Subcutaneous adipose tissue (tissue), 4 donors: Measurements from ENCODE around the gene KRT16. TPM values are rescaled to one million over a fixed set of nuclear protein-coding genes. Genes with fewer than 3 reads are reported as not detected.

Source experiments
- total RNA-seq, 4 donors: library from RNA; depleted of rRNA; stranded (reverse); fragments of >200 nt; gene quantifications; one replicate each; pipeline ENCODE4 v1.1.0, GENCODE V29; 2016
- TF ChIP-seq, protein P1 (sequence below): fragments of 450-650 bp; IDR thresholded peaks from one replicate; pipeline ENCODE4 v1.5.1; 2016; ENCODE audit warnings: low read depth, mild to moderate bottlenecking, control low read depth, antibody characterized with exemption, moderate library complexity

Gene KRT16
- total RNA-seq, 4 donors from 2014 or later = 7.5 to 42.0 (median 30.4) TPM; not detected in 1

DNA sequence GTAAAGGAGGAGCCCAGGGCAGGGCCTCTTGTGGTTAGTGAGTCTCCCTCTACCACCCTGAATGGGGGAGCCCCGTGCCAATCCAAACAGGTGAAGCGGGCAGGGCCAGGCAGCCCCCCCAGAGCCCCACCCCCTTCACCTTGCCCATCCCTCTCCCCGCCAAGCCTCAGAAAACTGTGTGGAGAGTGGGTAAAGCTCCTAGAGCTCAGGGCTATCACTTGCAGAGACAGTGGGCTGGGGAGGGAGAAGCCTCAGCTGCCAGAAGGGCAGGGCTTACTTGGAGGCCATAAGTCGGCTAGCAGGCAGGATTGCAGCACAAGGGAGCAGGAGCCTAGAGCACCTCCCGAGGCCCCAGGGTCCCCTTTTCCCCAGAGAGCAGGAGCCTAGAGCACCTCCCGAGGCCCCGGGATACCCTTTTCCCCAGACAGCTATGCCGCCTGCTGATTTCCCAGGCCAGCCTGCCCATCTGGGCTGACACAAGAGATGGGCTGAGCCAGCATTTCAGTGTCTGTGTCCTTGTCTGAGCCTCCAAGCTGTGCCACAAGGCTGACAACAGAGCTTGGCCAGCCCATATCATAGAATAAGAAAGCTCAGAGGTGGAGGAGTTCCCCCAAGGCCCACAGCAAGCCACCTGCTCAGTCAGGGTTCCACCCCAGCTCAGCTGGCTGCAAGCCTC is 19.1 kb downstream of the KRT16 start:
- TF ChIP-seq, protein P1, sequence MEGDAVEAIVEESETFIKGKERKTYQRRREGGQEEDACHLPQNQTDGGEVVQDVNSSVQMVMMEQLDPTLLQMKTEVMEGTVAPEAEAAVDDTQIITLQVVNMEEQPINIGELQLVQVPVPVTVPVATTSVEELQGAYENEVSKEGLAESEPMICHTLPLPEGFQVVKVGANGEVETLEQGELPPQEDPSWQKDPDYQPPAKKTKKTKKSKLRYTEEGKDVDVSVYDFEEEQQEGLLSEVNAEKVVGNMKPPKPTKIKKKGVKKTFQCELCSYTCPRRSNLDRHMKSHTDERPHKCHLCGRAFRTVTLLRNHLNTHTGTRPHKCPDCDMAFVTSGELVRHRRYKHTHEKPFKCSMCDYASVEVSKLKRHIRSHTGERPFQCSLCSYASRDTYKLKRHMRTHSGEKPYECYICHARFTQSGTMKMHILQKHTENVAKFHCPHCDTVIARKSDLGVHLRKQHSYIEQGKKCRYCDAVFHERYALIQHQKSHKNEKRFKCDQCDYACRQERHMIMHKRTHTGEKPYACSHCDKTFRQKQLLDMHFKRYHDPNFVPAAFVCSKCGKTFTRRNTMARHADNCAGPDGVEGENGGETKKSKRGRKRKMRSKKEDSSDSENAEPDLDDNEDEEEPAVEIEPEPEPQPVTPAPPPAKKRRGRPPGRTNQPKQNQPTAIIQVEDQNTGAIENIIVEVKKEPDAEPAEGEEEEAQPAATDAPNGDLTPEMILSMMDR = no peak

DNA sequence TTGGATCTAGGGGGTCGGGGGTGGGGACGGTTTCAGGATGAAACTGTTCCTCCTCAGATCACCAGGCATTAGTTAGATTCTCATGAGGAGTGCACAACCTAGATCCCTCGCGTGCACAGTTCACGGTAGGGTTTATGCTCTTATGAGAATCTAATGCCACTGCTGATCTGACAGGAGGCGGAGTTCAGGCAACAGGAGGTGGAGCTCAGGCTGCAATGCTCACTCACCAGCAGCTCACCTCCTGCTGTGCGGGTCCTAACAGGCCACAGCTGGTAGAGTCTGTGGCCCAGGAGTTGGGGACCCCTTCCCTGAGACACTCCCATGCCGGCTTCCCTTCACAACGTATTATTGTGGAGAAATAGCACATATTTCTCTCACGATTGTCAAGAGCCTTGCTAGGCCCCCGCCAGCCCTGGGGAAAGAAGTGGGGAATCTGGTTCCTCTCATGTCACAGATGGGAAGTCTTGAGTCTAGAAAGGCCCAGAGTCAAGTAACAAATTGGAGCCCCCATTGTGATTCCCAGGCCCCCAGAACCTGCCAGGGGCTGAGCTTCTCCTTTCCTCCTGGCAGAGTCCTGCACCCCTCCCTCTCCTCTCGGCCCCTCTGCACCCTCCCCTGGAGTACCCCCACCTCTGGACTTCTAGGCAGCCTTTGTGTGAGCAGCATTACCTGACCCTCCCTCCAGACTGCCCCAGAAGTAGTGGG is 19.8 kb downstream of the KRT16 start:
- TF ChIP-seq, protein P1 = no peak

DNA sequence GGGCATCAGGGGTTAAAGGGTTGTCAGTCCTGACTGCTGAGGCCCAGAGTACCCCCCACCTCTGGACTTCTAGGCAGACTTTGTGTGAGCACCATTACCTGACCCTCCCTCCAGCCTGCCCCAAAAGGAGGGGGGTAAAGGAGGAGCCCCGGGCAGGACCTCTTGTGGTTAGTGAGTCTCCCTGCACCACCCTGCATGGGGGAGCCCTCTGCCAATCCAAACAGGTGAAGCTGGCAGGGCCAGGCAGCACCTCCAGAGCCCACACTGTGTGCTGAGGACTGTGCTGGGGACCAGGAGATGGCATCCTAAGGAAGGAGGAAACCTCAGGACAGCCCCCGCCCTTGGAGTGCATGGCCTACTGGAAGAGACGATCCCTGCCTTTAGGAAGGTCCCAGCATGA is 23.3 kb downstream of the KRT16 start:
- TF ChIP-seq, protein P1 = no peak

DNA sequence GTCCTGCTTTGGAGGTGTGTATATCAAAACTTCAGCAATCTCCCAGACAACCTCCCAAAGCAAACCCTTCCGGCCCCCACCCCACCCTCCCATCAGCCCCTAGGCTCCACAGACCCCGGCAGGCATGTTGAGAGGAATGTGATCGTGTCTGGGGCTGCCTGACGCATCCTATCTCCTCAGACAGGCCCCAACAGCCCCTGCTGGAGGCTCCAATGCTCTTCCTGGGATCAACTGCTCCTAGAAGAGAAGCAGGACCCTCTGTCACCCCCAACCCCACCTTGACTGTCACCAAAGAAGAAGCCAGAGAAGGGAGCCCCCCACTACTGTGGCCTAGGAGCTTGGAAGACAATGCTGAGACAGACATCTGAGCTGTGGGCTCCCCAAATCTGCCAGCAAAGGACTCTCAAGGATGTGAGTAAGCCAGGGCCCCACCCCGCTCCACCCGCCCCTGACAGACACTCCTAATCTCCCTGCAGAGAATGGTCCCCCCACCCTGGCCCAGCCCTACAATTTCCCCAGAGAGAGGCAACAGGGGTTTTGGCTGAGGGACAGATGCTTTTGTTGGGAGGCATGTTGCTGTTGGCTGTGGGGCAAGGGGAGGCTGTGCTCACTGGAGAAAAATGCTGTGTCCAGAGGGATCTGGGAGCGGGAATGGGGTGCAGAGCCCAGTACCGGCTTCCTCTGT is 24.3 kb downstream of the KRT16 start:
- TF ChIP-seq, protein P1 = no peak

DNA sequence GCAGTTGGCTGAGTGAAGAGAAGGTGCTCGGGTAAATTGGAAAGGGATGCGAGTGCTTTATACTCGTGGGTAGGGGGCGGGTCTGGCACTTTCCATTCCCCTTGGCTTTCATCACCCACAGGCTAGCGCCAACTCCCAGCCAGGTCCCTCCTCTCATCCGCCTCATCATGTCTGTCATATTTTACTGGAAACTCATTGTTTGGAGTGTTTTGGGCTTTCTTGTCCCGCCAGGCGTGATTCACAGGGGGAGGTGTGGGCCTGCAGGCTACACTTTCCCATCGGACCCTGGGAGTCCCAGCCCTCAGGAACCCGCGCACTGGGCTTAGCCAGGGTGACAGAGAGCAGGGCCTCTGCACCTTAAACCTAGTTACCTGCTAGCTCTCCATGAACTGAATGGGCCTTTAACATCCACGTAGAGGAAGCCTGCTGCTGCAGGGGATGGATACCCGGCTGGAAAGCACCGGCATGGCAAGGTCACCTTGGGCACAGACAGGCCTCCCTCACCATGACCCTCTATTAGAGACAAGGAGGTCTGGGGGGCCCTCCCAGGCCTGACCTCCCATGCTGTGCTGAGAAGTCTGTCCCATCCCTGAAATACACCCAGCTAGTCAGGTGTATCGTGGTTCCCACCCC is 25.6 kb downstream of the KRT16 start, which contains the start of gene KRT14:
Gene KRT14 (minus strand): TSS at position 33 of the 633 bp plus-strand sequence. CDS start 61 bp downstream, outside the sequence.
- TF ChIP-seq, protein P1 = no peak

DNA sequence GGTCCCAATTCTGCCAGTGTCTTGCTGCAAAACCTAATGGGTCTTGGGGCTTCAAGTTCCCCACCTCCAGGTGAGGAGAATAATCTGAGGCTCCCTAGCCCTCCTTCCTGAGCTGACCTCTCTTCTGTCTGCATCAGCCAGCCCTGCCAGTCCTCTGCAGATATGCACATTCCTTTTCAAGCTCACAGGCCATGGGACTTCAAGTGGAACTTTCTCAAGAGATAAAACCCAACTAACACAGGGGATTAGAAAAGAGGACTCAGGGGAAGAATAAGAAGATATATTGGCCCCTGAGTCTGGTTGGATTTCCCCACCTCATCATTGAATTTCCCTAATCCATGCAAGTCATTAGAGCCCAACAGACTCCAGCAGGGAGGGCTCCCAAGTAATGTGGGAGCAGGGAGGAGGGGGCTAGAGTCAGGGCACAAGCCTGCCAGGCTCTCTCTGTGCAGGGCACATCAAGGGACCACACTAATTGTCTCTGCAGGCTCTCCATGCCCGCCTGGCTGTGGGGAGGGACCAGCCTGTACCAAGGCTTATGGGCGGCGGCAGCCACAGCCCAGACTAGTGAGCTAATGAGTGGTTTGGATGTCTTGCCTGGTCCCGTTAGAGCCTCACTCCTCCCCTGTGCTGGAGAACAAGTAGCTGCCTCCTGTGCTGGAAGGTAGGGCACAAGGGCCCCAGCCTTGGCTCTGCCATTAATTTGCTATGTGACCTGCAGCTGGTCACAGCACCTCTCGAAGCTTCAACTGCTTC is 27.1 kb downstream of the KRT16 start:
- TF ChIP-seq, protein P1 = no peak
